ENCODE data around the gene RPAIN.
"Not testable (repeated sequence)": the region's sequence is repeated elsewhere in the genome, so short reads cannot be mapped to it uniquely, and the experiment has no call there.

Gene RPAIN

DNA sequence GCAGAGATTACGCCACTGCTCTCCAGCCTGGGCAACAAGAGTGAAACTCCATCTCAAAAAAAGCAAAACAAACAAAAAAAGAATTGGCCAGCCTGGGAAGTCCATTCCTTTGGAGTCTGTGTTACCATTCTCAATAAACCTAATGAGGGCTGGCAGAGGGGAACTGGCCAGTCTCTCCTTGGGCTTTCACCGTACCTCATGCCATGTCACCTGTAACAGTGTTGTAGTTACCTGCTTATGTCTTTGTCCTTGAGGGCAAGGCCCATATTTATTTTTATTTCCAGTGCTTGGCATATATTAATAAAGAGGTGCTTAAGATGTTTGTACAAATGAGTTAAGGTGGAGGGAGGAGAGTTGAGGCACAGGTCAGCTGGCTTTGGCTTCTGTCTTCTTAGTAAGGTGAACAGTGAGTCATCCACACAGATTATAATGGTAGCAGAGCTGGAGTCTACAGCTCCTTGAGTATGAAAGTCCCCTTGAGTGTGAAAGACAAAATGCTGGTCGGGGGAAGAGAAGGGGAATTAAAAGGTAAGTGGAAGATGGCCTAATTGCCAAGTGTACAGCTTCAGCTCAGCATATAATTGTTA, 10.5 kb downstream of the RPAIN start:
- no peak for DNase-seq

DNA sequence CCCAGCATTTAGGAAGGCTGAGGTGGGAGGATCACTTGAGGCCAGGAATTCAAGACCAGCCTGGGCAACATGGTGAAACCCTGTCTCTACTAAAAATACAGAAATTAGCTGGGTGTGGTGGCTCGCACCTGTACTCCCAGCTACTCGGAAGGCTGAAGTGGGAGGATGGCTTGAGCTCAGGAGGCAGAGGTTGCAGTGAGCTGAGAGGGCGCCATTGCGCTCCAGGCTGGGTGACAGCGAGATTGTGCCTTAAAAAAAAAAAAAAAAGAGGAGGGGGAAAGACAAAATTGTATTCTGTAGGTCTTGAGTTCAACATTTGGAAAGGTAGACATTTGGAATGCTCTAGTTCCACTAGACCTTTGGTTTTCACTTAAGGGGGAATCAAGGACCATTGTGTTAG, 11.3 kb downstream of the RPAIN start:
- DNase-seq, result not testable (repeated sequence)

DNA sequence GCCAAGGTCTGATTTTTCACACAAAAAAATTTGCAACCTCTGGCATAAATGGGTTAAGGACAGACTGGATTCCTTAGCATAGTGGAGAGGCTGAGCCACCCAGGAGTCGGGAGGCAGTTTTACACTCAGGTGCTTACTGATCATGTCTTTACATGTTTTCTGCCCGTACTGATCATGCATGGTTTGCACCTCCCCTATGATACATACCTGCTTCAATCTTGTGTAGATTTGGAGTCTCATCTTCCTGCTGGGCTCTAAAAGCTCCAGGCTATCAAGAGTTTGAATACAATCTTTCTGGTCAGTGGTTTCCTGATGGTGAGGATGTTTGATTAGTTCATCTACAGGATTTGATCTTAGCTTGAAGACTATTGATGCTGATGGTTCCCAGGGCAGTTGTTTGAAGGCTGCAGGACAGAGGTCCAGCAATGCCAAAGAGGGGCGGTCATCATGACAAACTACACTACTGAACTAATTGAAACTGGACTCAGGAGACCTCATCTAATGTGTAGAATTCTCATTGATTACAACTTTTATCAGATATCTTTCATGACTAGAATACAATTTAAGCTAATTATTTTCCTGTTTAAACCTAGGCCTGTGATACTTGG, 12.1 kb downstream of the RPAIN start:
- no peak for DNase-seq

- DNase-seq, result no peak
Measured at GRCh38 chr17:5434984-5435383, 15.0 kb downstream of the RPAIN start.

DNA sequence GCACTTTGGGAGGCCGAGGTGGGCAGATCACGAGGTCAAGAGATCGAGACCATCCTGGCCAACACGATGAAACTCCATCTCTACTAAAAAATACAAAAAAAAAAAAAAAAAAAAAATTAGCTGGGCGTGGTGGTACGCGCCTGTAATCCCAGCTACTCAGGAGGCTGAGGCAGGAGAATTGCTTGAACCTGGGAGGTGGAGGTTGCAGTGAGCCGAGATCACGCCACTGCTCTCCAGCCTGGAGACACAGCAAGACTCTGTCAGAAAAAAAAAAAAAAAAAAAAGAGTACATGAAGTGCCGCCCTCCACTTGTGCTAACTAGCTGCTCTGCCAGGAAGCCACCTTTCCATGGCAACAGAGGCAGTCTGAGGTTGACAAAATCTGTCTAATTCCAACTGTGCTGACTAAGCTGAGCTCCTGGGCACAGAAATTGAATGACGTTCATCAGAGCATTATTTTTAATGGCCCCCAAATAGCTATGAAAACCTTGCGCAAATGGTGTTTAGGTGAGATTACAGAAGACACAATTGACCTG, 15.9 kb downstream of the RPAIN start:
- not testable (repeated sequence) for DNase-seq

DNA sequence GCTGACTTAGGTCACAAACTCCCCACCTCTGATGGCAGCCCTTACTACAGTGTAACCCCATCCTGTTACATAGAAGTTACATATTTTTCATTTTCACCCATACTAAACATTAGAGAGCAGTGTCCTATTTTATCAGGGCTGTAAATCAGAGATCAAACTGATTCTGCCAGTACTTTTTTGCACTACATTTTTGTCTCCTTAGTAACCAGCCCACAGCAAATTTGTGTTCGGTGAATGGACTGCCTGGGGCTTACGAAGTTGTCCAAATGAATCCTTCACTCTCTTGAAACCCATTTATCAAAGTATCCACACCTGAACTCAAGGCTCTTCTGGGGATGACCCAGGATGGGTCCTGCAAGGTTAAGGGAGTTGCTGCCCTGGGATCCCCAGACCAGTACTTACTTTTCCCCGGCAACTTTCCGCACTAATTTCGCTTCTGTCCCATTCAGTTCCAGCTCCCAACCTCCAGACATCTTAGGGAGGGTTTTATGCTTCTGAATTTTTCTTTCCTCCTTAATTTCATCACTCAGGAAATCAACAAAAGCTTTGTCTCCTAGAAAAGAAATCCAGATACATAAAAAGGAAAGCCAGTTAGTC, 17.8 kb downstream of the RPAIN start:
- no peak for DNase-seq

- peak; percentile 77 for DNase-seq
Measured at GRCh38 chr17:5438716-5439445, 18.9 kb downstream of the RPAIN start, which contains the start of gene C1QBP. Gene C1QBP (minus strand): TSS chr17:5439155. CDS start chr17:5439073, 82 bp downstream.

DNA sequence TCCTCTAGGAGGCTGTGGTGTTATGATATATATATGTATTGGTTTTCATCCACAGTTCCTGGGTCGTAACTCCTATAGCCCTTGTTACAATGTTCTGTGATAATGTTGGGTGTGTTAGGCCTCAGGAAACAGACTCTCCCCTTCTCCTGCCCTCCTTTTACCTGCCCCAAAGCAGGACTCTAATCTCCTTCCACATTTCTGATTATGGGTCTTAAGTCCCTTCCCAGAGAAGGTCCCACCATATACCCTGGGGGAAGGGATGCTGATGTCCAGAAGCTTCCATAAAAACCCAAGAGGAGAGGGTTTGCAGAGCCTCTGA, 19.4 kb downstream of the RPAIN start:
- no peak for DNase-seq

- no peak for DNase-seq
Measured at GRCh38 chr17:5443728-5444127, 23.7 kb downstream of the RPAIN start.

DNA sequence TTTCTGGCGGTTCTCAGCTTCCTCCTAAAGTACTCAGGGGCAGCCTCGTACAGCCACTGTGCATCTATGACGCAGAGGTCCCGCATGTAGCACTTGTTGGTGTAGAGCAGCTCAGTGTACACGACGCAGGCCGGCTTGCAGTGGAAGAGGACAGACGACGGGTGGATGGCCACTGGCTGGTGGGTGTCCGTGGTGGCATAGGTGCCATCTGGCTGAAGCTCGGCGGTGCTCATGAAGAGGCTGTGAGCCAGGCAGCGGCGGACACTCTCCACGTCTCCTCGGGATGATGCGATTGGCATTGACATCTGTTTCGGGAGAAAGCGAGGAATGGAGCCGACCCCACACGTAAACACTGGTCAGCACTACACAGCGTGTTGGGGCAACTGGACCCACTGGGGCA, 24.2 kb downstream of the RPAIN start:
- no peak for DNase-seq

DNA sequence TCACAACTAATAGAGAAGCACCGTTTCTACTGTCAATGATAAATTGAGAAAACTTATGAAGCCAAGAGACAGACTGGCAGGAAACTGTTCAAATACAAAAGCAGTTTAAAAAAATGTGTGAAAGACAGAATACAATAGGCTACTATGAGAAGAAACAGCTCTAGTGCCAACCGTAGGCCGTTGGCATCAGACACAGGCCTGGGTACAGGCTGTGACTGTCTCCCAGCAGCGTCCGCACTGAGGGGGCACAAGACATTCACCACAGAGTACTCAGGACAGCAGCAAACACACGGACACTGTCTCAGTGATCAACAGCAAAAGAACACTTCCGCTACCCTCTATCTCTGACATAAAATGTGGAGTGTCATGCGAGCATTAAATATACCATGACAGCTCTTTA, 26.8 kb downstream of the RPAIN start:
- DNase-seq, result no peak

DNA sequence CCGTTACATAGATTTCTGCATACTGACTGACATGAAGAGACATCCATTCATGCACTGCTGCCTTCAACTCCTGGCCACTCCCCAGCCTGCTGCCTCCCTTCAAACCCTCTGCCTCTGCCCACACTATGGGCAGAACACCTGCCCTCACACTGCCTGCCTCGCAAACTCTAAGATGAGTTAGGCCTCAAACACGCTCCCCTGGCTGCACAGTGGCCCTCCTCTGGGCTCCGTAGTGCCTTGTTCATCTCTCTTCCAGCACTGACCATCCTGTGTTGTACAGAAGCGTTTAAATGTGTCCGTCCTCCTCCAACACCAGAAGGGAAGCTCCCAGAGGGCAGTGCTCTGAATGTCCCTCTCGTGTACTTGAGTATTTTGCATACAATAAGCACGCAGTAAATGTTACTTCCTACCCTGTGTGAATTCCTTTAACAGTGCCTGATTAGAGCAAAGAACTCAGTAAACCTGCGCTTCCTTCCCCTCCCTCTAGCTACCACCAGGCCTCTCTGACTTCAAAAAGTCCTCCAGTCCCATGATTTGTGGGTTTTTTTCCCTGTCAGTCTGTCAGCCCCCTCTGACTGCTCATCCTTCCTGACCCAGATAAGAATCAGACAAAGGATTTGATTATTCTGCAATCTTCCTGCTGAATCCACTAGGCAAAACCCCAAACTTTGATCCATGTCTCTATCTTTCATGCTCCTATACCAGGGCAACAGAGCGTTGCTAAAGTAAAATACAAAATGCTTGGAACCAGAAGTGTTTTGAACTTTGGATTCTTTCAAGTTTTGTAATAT, 44.9 kb downstream of the RPAIN start:
- DNase-seq, result no peak

GRCh38 chr17:5466295-5466694, 46.3 kb downstream of the RPAIN start:
- DNase-seq, result no peak

DNA sequence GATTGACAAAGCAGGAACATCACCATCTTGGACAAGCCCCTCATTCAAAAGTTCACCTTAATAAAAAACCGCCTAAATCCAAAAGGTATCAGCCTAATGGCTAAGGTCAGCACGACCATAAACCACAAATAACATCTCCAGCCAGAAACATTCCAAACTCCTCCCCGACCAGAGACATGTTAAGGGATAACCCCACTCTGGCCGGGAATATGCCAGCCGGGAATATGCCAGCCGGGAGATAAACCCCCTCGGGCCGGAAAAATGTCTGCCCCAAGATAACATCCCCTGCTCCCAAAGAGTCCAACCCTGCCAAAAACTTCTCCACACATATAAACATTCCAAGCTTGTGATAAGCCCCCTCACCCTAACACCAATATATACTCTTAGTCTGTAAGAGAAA, 47.4 kb downstream of the RPAIN start:
- DNase-seq, result no peak

GRCh38 chr17:5468075-5468473, 48.1 kb downstream of the RPAIN start:
- no peak for DNase-seq

GRCh38 chr17:5472511-5472910, 52.5 kb downstream of the RPAIN start:
- DNase-seq, result no peak

GRCh38 chr17:5473906-5474305, 53.9 kb downstream of the RPAIN start:
- no peak for DNase-seq

DNA sequence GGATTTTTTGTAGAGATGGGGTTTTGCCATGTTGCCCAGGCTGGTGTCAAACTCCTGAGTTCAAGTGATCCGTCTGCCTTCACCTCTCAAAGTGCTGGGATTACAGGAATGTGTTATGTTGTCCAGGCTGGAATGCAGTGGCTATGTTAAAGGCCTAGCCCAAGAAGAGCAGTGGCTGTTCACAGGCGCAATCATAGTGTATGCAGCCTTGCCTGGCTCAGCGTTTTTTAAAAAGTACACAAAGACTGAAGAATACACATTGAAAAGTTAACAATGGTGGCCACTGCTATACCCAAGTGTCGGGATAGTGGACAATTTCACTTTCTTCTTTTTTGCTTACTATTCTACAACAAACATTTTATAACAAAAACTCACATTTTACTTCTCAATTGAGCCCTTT, 59.0 kb downstream of the RPAIN start:
- no peak for DNase-seq

- no peak for DNase-seq
Measured at GRCh38 chr17:5480962-5481361, 61.0 kb downstream of the RPAIN start.

GRCh38 chr17:5481451-5481850, 61.5 kb downstream of the RPAIN start:
- no peak for DNase-seq
